Thoracic aorta endothelial cell (primary cell): Measurements from ENCODE around the gene SLC35G3. TPM values are rescaled to one million over a fixed set of nuclear protein-coding genes. Genes with fewer than 3 reads are reported as not detected.

Source experiments
- total RNA-seq: library from RNA; depleted of rRNA; stranded (reverse); fragments of >200 nt; gene quantifications from 2 replicates; pipeline ENCODE4 v1.2.3, GENCODE V29; 2012

Gene SLC35G3
- not detected in 2 replicates for total RNA-seq

DNA sequence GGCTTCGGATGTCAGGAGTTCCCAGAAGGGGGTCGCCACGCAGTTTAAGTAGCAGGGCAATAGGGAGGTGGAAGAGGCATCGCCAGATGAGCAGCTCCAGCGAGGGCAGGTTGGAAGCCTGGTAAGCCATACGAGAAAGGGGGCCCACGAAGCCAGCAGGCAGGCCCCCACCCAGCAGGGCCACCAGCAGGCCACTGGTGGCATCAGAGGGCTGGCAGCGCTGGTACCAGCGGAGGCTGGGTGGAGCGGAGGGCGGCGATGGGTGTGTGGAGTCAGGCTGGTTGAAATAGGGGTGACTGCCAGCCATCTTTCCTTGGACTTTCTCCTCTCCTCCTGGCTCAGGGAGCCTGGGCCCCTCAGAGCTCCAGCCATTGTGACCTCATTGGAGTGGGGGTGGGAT is at the start of gene SLC35G3:
SLC35G3 (minus strand) TSS at position 393 of the 400 bp plus-strand sequence; CDS start at position 307, 86 bp downstream.

DNA sequence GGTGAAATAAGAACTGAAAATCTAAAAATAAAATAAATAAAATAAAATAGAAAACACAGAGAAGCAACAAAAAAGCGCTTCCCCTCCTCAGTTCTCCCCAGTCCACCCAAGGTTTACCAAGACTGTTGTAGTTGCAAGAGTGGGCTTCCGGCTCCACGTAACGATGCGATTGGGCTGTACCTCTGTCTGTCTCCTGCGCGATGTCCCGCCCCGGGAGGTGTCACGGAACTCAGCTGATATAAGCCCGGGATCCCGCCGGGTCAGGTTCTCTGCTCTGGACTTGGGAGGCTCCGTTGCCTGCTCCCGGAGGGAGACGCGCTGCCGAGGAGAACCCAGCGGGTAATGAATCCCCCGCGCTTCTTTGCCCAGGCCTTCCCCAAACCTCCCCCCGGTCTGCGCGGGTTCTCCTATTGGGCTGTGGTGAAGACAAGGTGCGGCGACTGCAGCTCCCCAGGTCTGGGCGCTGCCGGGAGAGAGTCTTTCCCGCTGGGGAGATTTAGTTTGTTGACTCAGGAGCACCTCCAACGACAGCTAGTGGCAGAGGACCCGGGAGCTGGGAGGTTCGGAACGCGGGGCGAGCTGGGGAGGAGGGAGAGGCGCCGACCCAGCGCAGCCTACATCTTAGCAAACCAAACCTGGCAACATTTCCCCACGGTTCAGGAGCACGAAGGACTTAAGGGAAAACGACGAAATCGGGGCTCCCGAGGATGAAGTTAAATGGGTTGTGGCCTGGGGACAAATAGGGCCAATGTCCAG is 48.8 kb upstream of the SLC35G3 start, which contains the start of gene SLFN5:
SLFN5 (plus strand) TSS at position 268 of the 756 bp plus-strand sequence. CDS start 15,619 bp downstream, outside the sequence.

DNA sequence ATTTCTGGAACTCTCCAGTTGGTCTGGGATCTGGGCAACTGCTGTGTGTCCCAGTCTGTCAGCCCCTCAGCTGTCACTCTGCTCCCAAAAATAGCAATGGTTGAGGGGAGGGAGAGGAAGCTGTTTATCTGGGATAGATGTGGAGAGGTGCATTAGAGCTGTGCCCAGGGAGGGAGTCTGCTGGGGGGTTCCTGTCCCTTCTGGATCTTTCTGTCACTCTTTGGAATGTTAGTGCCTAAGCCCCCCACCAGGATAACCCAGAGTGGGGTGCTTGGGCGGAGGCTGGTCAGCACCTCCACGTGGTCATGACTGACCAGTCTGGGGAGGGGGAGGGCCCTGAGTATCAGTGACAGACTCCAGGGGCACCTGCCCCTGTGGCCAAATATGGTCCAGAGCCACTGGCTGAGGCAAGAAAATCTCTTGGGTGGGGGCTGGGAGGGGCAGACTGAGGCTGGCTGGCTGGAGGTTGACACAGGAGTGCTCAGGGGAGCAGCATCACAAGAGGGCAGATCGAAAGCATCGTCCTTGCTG is 46.8 kb downstream of the SLC35G3 start, which contains the start of gene UNC45B:
UNC45B (plus strand) TSS at position 443 of the 531 bp plus-strand sequence. CDS start 447 bp downstream, outside the sequence.

Other genes with a start within 250 kb of the SLC35G3 start
- gene CCT6B, start 232.9 kb downstream of the SLC35G3 start, total RNA-seq: 0.57 and 0.80 TPM in 2 replicates
- 12.6 and 14.9 TPM in 2 replicates for gene ZNF830, start 232.9 kb downstream of the SLC35G3 start, total RNA-seq
- 34.0 and 40.2 TPM in 2 replicates for gene LIG3, start 213.9 kb downstream of the SLC35G3 start, total RNA-seq
- gene RFFL, start 130.7 kb downstream of the SLC35G3 start, total RNA-seq: 13.3 and 17.3 TPM in 2 replicates
- gene RAD51D, start 74.5 kb downstream of the SLC35G3 start, total RNA-seq: 14.0 and 15.3 TPM in 2 replicates
- not detected in 2 replicates for gene FNDC8, start 72.8 kb downstream of the SLC35G3 start, total RNA-seq
- gene NLE1, start 52.1 kb downstream of the SLC35G3 start, total RNA-seq: 19.9 and 25.3 TPM in 2 replicates
- under 0.01 TPM in 1 of 2 replicates, not detected in the other for gene UNC45B, start 46.6 kb downstream of the SLC35G3 start, total RNA-seq
- gene SLFN5, start 48.7 kb upstream of the SLC35G3 start, total RNA-seq: 36.6 and 44.4 TPM in 2 replicates
- gene SLFN11, start 179.2 kb upstream of the SLC35G3 start, total RNA-seq: 133 and 202 TPM in 2 replicates
- 47.0 and 61.0 TPM in 2 replicates for gene SLFN12, start 238.1 kb upstream of the SLC35G3 start, total RNA-seq